ENCODE results near the gene ARAP2. TPM values are rescaled to one million over a fixed set of nuclear protein-coding genes. Genes with fewer than 3 reads are reported as not detected.

Gene ARAP2
- total and polyA plus RNA-seq, 2 experiments from 2014 or later = 5.9 to 22.7 TPM

GRCh38 chr4:36038491-36038890, 205.8 kb downstream of the ARAP2 start:
- H3K4me3 ChIP-seq = no peak overlapping the region
- no peak overlapping the region for H3K4me2 ChIP-seq
- no peaks in the 10 kb centered on the region for H3K27me3 ChIP-seq
- H3K27ac ChIP-seq = no peak overlapping the region
- no peak overlapping the region for H2AFZ ChIP-seq
- H3K4me1 ChIP-seq (ENCODE audit: insufficient read depth) = no peaks in the 10 kb centered on the region
- H3K36me3 ChIP-seq (replicated peaks; ENCODE audit: insufficient read depth, low read depth) = no peaks in the 10 kb centered on the region
- H3K9me3 ChIP-seq (ENCODE audit: low read depth) = no peaks in the 10 kb centered on the region
- no peaks in the 10 kb centered on the region for H3K9me2 ChIP-seq (replicated peaks; ENCODE audit: insufficient read depth)
- H4K20me1 ChIP-seq (ENCODE audit: insufficient read depth, poor library complexity, severe bottlenecking) = no peaks in the 10 kb centered on the region
- WGBS (ENCODE audit: low lambda C conversion rate, missing lambda C conversion rate) = 74% methylated on average over 1 of the region's 1 CpG
- DNase-seq (ENCODE audit: low spot score) = no peak
- no peaks in the 10 kb centered on the region for H3K79me2 ChIP-seq
- TF ChIP-seq EZH2 (IDR thresholded peaks at IDR 0.05; ENCODE audit: borderline replicate concordance) = no peak
- TF ChIP-seq EZH2phosphoT487 (IDR thresholded peaks at IDR 0.05; ENCODE audit: low read depth, severe bottlenecking, unreplicated experiment) = no peak
- no peak for TF ChIP-seq CTCF (IDR thresholded peaks at IDR 0.05; ENCODE audit: poor library complexity)

DNA sequence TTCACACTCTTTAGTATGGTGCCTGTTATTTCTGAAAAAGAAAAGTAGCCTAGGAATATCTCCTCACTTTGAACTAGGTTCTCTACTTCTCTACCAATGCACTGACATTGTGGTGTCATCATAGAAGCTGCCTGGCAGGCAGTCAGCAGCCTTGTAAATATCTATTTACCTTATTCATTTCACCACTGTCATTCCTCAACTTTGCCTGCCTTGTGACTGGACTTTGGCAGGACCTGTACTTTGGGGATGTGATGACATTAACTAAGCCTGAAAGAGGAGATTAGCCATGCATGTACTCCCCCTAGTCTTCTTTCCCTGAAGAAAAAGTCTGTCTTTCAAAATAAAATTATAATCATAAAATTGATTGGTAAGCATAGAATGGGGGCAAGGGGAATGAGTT, 207.2 kb downstream of the ARAP2 start:
- H3K9me3 ChIP-seq (ENCODE audit: low read depth) = no peaks in the 10 kb centered on the region
- no peaks in the 10 kb centered on the region for H3K27me3 ChIP-seq
- H4K20me1 ChIP-seq (ENCODE audit: insufficient read depth, poor library complexity, severe bottlenecking) = no peaks in the 10 kb centered on the region
- no peaks in the 10 kb centered on the region for H3K9me2 ChIP-seq (replicated peaks; ENCODE audit: insufficient read depth)
- no peak for TF ChIP-seq EZH2 (IDR thresholded peaks at IDR 0.05; ENCODE audit: borderline replicate concordance)
- TF ChIP-seq CTCF (IDR thresholded peaks at IDR 0.05; ENCODE audit: poor library complexity) = no peak
- TF ChIP-seq EZH2phosphoT487 (IDR thresholded peaks at IDR 0.05; ENCODE audit: low read depth, severe bottlenecking, unreplicated experiment) = no peak
- H2AFZ ChIP-seq = no peak overlapping the region
- H3K4me3 ChIP-seq = no peak overlapping the region
- H3K79me2 ChIP-seq = no peaks in the 10 kb centered on the region
- H3K36me3 ChIP-seq (replicated peaks; ENCODE audit: insufficient read depth, low read depth) = no peaks in the 10 kb centered on the region
- no peak overlapping the region for H3K4me2 ChIP-seq
- no peak overlapping the region for H3K27ac ChIP-seq
- H3K4me1 ChIP-seq (ENCODE audit: insufficient read depth) = no peaks in the 10 kb centered on the region
- no peak for DNase-seq (ENCODE audit: low spot score)

DNA sequence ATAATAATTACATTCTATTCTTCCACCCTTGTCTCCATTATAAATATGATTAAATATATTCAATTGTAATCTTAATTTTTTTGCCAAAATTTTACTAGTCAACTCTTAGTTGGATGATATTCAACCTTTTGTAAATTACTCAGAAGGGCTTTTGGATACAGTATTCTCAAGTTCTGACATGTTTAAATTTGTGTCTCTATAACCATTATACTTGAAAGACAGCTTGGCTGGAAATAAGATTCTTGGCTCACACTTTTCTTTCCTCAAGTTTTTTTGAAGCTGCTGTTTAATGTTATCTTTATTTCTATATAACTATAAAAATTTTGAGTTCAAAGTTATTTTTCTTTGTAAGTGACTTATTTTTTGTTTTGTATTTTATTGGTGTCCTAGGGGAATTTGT, 214.4 kb downstream of the ARAP2 start:
- Histone ChIP-seq H3K27ac (no peak overlapping the region), H3K36me3 (replicated peaks; ENCODE audit: insufficient read depth, low read depth) (no peaks in the 10 kb centered on the region), H3K4me1 (ENCODE audit: insufficient read depth) (no peaks in the 10 kb centered on the region), H3K27me3 (no peaks in the 10 kb centered on the region), H2AFZ (no peak overlapping the region), H3K9me2 (replicated peaks; ENCODE audit: insufficient read depth) (no peaks in the 10 kb centered on the region), H3K9me3 (ENCODE audit: low read depth) (no peaks in the 10 kb centered on the region), H3K4me2 (no peak overlapping the region), H3K79me2 (no peaks in the 10 kb centered on the region), H3K4me3 (no peak overlapping the region), H4K20me1 (ENCODE audit: insufficient read depth, poor library complexity, severe bottlenecking) (no peaks in the 10 kb centered on the region)
- DNase-seq (ENCODE audit: low spot score) = no peak
- TF ChIP-seq EZH2phosphoT487 (IDR thresholded peaks at IDR 0.05; ENCODE audit: low read depth, severe bottlenecking, unreplicated experiment) (no peak), CTCF (IDR thresholded peaks at IDR 0.05; ENCODE audit: poor library complexity) (no peak), EZH2 (IDR thresholded peaks at IDR 0.05; ENCODE audit: borderline replicate concordance) (no peak)

DNA sequence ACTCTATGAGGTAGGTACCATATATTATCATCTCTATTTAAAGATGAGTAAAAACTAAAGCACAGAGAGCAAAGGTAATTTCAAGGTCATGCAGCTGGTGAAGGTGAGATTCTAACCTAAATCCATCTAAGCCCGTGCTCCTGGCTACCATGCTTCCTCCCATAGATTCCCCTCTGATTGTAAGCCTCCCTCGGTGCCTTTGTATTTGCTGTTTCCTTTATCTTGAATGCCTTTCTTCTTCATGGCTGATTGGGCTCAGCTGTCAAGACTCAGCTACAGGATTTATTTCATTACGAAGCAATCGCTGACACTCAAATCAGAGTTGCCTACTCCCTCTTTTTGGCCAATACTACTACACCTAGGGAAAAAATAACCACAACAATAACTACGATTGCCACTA, 217.1 kb downstream of the ARAP2 start:
- H4K20me1 ChIP-seq (ENCODE audit: insufficient read depth, poor library complexity, severe bottlenecking) = no peaks in the 10 kb centered on the region
- WGBS (ENCODE audit: low lambda C conversion rate, missing lambda C conversion rate) = 57% methylated on average over 5 of the region's 5 CpGs
- no peaks in the 10 kb centered on the region for H3K9me2 ChIP-seq (replicated peaks; ENCODE audit: insufficient read depth)
- H3K36me3 ChIP-seq (replicated peaks; ENCODE audit: insufficient read depth, low read depth) = no peaks in the 10 kb centered on the region
- no peaks in the 10 kb centered on the region for H3K4me1 ChIP-seq (ENCODE audit: insufficient read depth)
- no peaks in the 10 kb centered on the region for H3K79me2 ChIP-seq
- no peaks in the 10 kb centered on the region for H3K27me3 ChIP-seq
- H3K4me2 ChIP-seq = no peak overlapping the region
- H3K4me3 ChIP-seq = no peak overlapping the region
- no peaks in the 10 kb centered on the region for H3K9me3 ChIP-seq (ENCODE audit: low read depth)
- no peak overlapping the region for H2AFZ ChIP-seq
- DNase-seq (ENCODE audit: low spot score) = no peak
- H3K27ac ChIP-seq = no peak overlapping the region
- TF ChIP-seq EZH2phosphoT487 (IDR thresholded peaks at IDR 0.05; ENCODE audit: low read depth, severe bottlenecking, unreplicated experiment) = no peak
- no peak for TF ChIP-seq EZH2 (IDR thresholded peaks at IDR 0.05; ENCODE audit: borderline replicate concordance)
- TF ChIP-seq CTCF (IDR thresholded peaks at IDR 0.05; ENCODE audit: poor library complexity) = no peak
